ENCODE results near the gene KCNJ10. TPM values are rescaled to one million over a fixed set of nuclear protein-coding genes. Genes with fewer than 3 reads are reported as not detected.

Gene KCNJ10
- total RNA-seq, 1 donor from 2014 or later = not detected

- no peaks in the 10 kb centered on the region for H3K4me1 Mint-ChIP-seq (ENCODE audit: unreplicated experiment)
Observed at GRCh38 chr1:159985473-159985872, 84.5 kb downstream of the KCNJ10 start.

GRCh38 chr1:159983681-159984080 lies 86.3 kb downstream of the KCNJ10 start:
- H3K36me3 Mint-ChIP-seq = no peaks in the 10 kb centered on the region
- H3K4me3 Mint-ChIP-seq = no peak overlapping the region
- H3K9me3 Mint-ChIP-seq = no peaks in the 10 kb centered on the region
- H3K27ac Mint-ChIP-seq = no peak overlapping the region
- H3K4me1 Mint-ChIP-seq (ENCODE audit: unreplicated experiment) = no peaks in the 10 kb centered on the region
- peaks cover 22% of the 10 kb centered on the region for H3K27me3 Mint-ChIP-seq
- TF ChIP-seq CTCF (conservative IDR thresholded peaks at IDR 0.05) = no peak
- no peak for DNase-seq (ENCODE audit: extremely low spot score, unreplicated experiment)

More at GRCh38 chr1:159985473-159985872, 84.5 kb downstream of the KCNJ10 start:
- DNase-seq (ENCODE audit: extremely low spot score, unreplicated experiment) = no peak
- H3K27me3 Mint-ChIP-seq = peaks cover 10% of the 10 kb centered on the region
- no peak overlapping the region for H3K4me3 Mint-ChIP-seq
- H3K27ac Mint-ChIP-seq = no peak overlapping the region
- no peaks in the 10 kb centered on the region for H3K36me3 Mint-ChIP-seq
- no peaks in the 10 kb centered on the region for H3K9me3 Mint-ChIP-seq
- TF ChIP-seq CTCF (conservative IDR thresholded peaks at IDR 0.05) = no peak

GRCh38 chr1:159982280-159982679 lies 87.7 kb downstream of the KCNJ10 start:
- no peaks in the 10 kb centered on the region for H3K36me3 Mint-ChIP-seq
- DNase-seq (ENCODE audit: extremely low spot score, unreplicated experiment) = no peak
- no peak overlapping the region for H3K4me3 Mint-ChIP-seq
- H3K4me1 Mint-ChIP-seq (ENCODE audit: unreplicated experiment) = no peaks in the 10 kb centered on the region
- no peak overlapping the region for H3K27ac Mint-ChIP-seq
- TF ChIP-seq CTCF (conservative IDR thresholded peaks at IDR 0.05) = no peak
- H3K9me3 Mint-ChIP-seq = no peaks in the 10 kb centered on the region
- peaks cover 28% of the 10 kb centered on the region for H3K27me3 Mint-ChIP-seq

- Mint-ChIP-seq H3K36me3 (no peaks in the 10 kb centered on the region), H3K4me3 (no peak overlapping the region), H3K9me3 (no peaks in the 10 kb centered on the region), H3K27me3 (peaks cover 31% of the 10 kb centered on the region), H3K4me1 (ENCODE audit: unreplicated experiment) (no peaks in the 10 kb centered on the region), H3K27ac (no peak overlapping the region)
- DNase-seq (ENCODE audit: extremely low spot score, unreplicated experiment) = no peak
- no peak for TF ChIP-seq CTCF (conservative IDR thresholded peaks at IDR 0.05)
Observed at GRCh38 chr1:159981351-159982055, 88.5 kb downstream of the KCNJ10 start.

GRCh38 chr1:159980786-159981185 lies 89.2 kb downstream of the KCNJ10 start:
- Mint-ChIP-seq H3K9me3 (no peaks in the 10 kb centered on the region), H3K27me3 (peaks cover 31% of the 10 kb centered on the region), H3K36me3 (no peaks in the 10 kb centered on the region), H3K4me1 (ENCODE audit: unreplicated experiment) (no peaks in the 10 kb centered on the region), H3K27ac (no peak overlapping the region), H3K4me3 (no peak overlapping the region)
- DNase-seq (ENCODE audit: extremely low spot score, unreplicated experiment) = no peak
- TF ChIP-seq CTCF (conservative IDR thresholded peaks at IDR 0.05) = no peak

Measured in type B pancreatic cell (in vitro differentiated cells).